NCI-H1105 treated with DMSO at 0.1 percent for 48 hours (cell line): ENCODE measurements around the gene GMNC.
"Not testable (repeated sequence)": the region's sequence is repeated elsewhere in the genome, so short reads cannot be mapped to it uniquely, and the experiment has no call there.

Experiments
- DNase-seq: peaks from one replicate; lab custom pipeline; 2025; lab: John Stamatoyannopoulos, UW

GMNC gene

GRCh38 chr3:190862209-190863118 lies at the start of gene GMNC:
TSS of gene GMNC (minus strand) at chr3:190862694. CDS start at chr3:190862615, 79 bp downstream.
- peak; percentile 18 for DNase-seq

- DNase-seq: peak; percentile 72
Measured at GRCh38 chr3:190911382-190911781, 48.9 kb upstream of the GMNC start.

GRCh38 chr3:190909908-190910307 lies 47.4 kb upstream of the GMNC start:
- DNase-seq: no peak

GRCh38 chr3:190903156-190903555 lies 40.7 kb upstream of the GMNC start:
- no peak for DNase-seq

GRCh38 chr3:190902292-190902691 lies 39.8 kb upstream of the GMNC start:
- DNase-seq: no peak

GRCh38 chr3:190892395-190892902 lies 30.0 kb upstream of the GMNC start:
- DNase-seq: peak; percentile 31

- DNase-seq: no peak
Measured at GRCh38 chr3:190886945-190887344, 24.5 kb upstream of the GMNC start.

- DNase-seq: peak; percentile 75
Measured at GRCh38 chr3:190883973-190884832, 21.7 kb upstream of the GMNC start.

GRCh38 chr3:190883141-190883540 lies 20.6 kb upstream of the GMNC start:
- no peak for DNase-seq

- DNase-seq: no peak
Measured at GRCh38 chr3:190877925-190878324, 15.4 kb upstream of the GMNC start.

GRCh38 chr3:190876433-190876832 lies 13.9 kb upstream of the GMNC start:
- DNase-seq: not testable (repeated sequence)

GRCh38 chr3:190875061-190875460 lies 12.6 kb upstream of the GMNC start:
- DNase-seq: not testable (repeated sequence)

- no peak for DNase-seq
Measured at GRCh38 chr3:190870127-190870526, 7.6 kb upstream of the GMNC start.

- DNase-seq: no peak
Measured at GRCh38 chr3:190867071-190867470, 4.6 kb upstream of the GMNC start.

- DNase-seq: no peak
Measured at GRCh38 chr3:190865828-190866227, 3.3 kb upstream of the GMNC start.

GRCh38 chr3:190865419-190865818 lies 2.9 kb upstream of the GMNC start:
- DNase-seq: no peak

- no peak for DNase-seq
Measured at GRCh38 chr3:190864002-190864401, 1.5 kb upstream of the GMNC start.

- DNase-seq: no peak
Measured at GRCh38 chr3:190863119-190863465, 598 bp upstream of the GMNC start.

GRCh38 chr3:190860521-190860920 lies 2.0 kb downstream of the GMNC start:
- DNase-seq: peak; percentile 8

- peak; percentile 25 for DNase-seq
Measured at GRCh38 chr3:190855151-190855550, 7.3 kb downstream of the GMNC start.

- no peak for DNase-seq
Measured at GRCh38 chr3:190854062-190854461, 8.4 kb downstream of the GMNC start.

- DNase-seq: no peak
Measured at GRCh38 chr3:190853464-190853863, 9.0 kb downstream of the GMNC start.

GRCh38 chr3:190849607-190850006 lies 12.9 kb downstream of the GMNC start:
- DNase-seq: no peak
